Measurements from ENCODE around the gene PEDS1. TPM values are rescaled to one million over a fixed set of nuclear protein-coding genes. Genes with fewer than 3 reads are reported as not detected.
A peak's percentile ranks its signal among the peaks of the same experiment; 100 is the strongest.
"Not testable (repeated sequence)": the region's sequence is repeated elsewhere in the genome, so short reads cannot be mapped to it uniquely, and the experiment has no call there.

PEDS1 gene
- 10 to 100 TPM; 22.1 to 24.5 TPM for total RNA-seq

DNA sequence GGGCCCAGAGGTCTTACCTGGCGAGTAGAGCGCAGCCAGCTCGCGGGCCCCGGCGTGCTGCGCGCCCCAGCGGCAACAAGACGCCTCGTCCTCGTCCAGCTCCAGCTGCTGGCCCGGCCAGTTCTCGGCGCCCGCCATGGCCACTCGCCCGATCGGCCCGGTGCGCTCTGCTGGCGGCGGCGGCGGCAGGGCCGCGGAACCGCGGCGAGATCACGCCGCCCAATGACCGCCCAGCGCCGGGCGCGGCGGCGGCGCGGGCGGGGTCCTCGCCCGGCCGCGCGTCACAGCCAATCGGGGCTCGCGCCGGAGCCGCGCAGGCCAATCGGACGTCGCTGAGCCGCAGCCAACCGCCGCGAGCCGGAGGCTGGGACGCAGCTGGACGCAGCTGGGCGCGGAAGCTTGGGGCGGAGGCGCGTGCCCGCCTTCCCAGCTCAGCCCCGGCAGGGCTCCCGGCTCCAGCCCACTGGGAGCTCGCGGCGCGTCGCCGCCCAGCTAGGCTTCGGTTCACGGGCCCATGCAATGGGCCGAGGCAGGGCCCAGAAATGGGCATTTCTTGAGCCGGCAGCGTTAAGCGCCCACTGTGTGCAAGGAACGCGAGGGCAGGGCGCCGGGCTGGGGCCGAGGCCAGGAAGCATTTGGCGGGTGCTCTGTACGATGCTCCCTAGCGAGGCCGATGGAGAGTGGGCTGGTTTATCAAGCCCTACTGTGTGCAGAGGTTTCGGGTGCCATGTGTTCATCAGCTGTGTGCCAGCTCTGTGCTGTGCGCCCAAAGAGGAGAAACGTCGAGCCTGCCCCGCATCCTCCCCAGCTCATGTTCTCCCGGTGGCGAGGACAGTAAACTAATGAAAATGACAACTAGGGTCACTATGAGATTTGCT is at the start of gene PEDS1:
PEDS1 (minus strand) TSS at position 224 of the 878 bp plus-strand sequence; CDS start at position 138, 86 bp downstream.
- H3K27me3 Mint-ChIP-seq: peaks cover 5% of the 10 kb centered on the region
- H3K9me3 Mint-ChIP-seq: no peaks in the 10 kb centered on the region
- H3K4me1 Mint-ChIP-seq: peaks cover 36% of the 10 kb centered on the region
- POLR2A ChIA-PET: interaction anchor here (0.5 to 3.1 kb wide), 19 partner anchors 10 to 938 kb away, joined by 3 to 42 read pairs (median 5); partner anchors contain the start of genes PTPN1 and UBE2V1
- peak within 1 kb of the TSS; percentile 89 for H3K27ac Mint-ChIP-seq
- DNase-seq: peak; percentile 90
- ATAC-seq (ENCODE audit: low read depth): peak; percentile 98
- peak within 1 kb of the TSS; percentile 92 for H3K4me3 Mint-ChIP-seq
- peaks cover 7% of the 10 kb centered on the region for H3K36me3 Mint-ChIP-seq

DNA sequence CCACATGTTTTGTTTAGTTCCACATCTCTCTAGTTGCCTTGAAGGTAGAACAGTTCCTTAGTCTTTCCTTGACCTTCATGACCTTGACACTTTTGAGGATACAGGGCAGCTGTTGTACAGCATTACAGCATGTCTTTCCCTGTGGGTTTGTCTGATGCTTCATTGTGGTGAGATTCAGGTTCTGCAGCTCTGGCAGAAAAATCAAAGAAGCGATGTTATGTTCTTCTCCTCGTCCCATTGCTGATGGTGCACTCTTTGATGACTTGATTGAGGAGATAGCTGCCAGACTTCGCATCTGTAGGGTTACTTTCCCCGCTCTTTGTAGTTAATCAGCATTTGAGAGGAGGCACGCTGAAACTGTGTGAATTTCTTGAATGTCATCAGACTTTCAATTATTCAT is 49.2 kb upstream of the PEDS1 start:
- Mint-ChIP-seq H3K36me3 (peaks cover 10% of the 10 kb centered on the region), H3K27me3 (peaks cover 16% of the 10 kb centered on the region), H3K27ac (no peak overlapping the region), H3K4me1 (peaks cover 4% of the 10 kb centered on the region), H3K9me3 (peaks cover 7% of the 10 kb centered on the region), H3K4me3 (no peak overlapping the region)
- DNase-seq (no peak), ATAC-seq (ENCODE audit: low read depth) (no peak)
- POLR2A ChIA-PET: interaction anchor here (1.4 kb wide), 1 partner anchor 11 kb away, joined by 5 read pairs; no protein-coding TSS in a partner anchor

DNA sequence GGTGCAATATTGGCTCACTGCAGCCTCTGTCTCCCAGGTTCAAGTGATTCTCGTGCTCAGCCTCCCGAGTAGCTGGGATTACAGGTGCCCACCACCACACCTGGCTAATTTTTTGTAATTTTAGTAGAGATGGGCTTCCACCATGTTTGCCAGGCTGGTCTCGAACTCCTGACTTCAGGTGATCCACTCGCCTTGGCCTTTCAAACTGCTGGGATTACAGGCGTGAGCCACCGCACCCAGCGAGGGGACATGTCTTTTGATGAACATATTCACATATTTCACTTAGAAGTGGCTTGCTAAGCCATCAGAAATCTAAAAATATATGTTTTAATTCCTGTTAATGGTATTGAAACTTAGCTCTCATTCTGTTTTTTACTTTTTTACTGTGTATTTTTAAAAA is 48.2 kb upstream of the PEDS1 start:
- POLR2A ChIA-PET: interaction anchor here (1.4 kb wide), 1 partner anchor 10 kb away, joined by 5 read pairs; no protein-coding TSS in a partner anchor
- Mint-ChIP-seq H3K27me3 (peaks cover 12% of the 10 kb centered on the region), H3K36me3 (peaks cover 12% of the 10 kb centered on the region)
- not testable (repeated sequence) for H3K4me3 Mint-ChIP-seq; H3K27ac Mint-ChIP-seq; H3K9me3 Mint-ChIP-seq; DNase-seq; ATAC-seq (ENCODE audit: low read depth); H3K4me1 Mint-ChIP-seq

DNA sequence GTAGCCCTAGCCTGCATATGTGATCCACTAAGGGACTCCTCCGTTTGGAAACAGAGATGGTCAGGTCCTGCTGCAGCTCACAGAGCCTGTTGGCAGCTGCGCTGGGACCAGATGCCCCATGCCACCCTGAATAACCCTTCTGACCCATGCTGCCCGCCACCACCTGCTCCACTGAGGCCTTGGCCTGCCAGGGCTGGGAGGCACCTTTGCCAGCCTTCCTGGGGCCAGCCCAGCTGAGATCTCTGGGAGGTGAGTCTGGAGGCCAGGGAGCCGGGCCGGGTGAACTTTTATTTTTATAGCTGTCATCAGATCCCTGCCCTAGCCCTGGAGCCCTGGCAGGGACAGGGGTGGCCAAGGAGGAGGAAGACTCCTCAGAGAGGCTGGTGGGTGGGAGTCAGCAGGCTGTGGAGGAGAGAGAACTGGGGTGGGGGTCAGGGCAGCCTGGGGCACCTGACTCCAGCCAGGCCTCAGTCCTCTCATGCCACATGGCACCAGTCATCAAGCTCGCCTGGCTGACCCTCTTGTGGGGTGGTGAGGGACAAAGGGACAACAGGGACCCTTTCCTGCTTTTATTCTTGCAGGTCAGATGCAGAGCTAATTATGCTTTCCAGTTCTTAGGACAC is 47.1 kb upstream of the PEDS1 start:
- Mint-ChIP-seq H3K27ac (no peak overlapping the region), H3K27me3 (peaks cover 8% of the 10 kb centered on the region), H3K9me3 (peaks cover 7% of the 10 kb centered on the region), H3K4me3 (no peak overlapping the region), H3K4me1 (peaks cover 6% of the 10 kb centered on the region), H3K36me3 (peaks cover 13% of the 10 kb centered on the region)
- DNase-seq: no peak
- no peak for ATAC-seq (ENCODE audit: low read depth)
- POLR2A ChIA-PET: interaction anchor here (1.0 kb wide), 1 partner anchor 9 kb away, joined by 4 read pairs; the partner anchor contains the start of gene CEBPB

DNA sequence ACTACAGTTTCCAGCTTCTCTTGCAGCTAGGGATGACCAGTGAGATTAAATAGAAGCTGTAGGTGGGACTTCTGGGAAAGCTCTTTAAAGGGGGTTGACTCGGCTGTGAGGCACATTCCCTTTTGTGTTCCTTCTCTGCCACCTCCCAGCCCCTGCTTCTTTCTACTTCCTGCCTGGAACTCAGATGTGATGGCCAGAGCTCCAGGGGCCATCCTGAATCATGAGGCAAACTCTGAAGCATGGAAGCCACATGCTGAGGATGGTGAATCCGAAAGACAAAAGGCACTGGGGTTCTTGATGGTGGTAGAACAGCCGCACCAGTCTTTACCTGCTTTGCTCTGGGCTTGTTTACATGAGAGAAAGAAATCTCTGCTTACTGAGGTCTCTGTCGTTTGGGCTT is 46.2 kb upstream of the PEDS1 start:
- DNase-seq (no peak), ATAC-seq (ENCODE audit: low read depth) (no peak)
- peaks cover 14% of the 10 kb centered on the region for H3K36me3 Mint-ChIP-seq
- H3K27me3 Mint-ChIP-seq: peaks cover 7% of the 10 kb centered on the region
- POLR2A ChIA-PET: interaction anchor here (0.9 to 1.0 kb wide), 2 partner anchors 9 to 53 kb away, joined by 3 to 4 read pairs; partner anchors contain the start of gene CEBPB
- peaks cover 7% of the 10 kb centered on the region for H3K9me3 Mint-ChIP-seq
- peaks cover 9% of the 10 kb centered on the region for H3K4me1 Mint-ChIP-seq
- H3K27ac Mint-ChIP-seq: no peak overlapping the region
- H3K4me3 Mint-ChIP-seq: no peak overlapping the region

DNA sequence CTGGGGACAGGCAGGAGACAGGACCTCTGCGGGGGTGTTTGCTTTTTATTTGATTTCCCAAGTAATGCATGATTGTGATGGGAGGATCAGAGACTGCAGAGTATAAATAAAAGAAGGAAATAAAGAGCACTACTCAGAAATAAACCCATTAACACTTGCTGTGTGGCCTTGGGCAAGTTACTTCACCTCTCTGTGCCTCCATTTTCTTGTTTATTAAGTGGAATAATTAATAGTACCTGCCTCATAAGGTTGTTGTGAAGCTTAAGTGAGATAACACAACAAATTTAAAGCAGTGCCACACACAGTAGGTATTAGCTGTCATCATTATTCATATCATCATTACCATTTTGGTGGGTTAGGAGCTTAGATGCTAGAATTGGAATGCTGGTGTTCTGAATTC is 45.2 kb upstream of the PEDS1 start:
- Mint-ChIP-seq H3K27me3 (peaks cover 3% of the 10 kb centered on the region), H3K27ac (no peak overlapping the region), H3K4me3 (no peak overlapping the region), H3K9me3 (peaks cover under 1% of the 10 kb centered on the region), H3K4me1 (peaks cover 15% of the 10 kb centered on the region), H3K36me3 (peaks cover 11% of the 10 kb centered on the region)
- ATAC-seq (ENCODE audit: low read depth) (no peak), DNase-seq (no peak)
- POLR2A ChIA-PET: no interaction called here

DNA sequence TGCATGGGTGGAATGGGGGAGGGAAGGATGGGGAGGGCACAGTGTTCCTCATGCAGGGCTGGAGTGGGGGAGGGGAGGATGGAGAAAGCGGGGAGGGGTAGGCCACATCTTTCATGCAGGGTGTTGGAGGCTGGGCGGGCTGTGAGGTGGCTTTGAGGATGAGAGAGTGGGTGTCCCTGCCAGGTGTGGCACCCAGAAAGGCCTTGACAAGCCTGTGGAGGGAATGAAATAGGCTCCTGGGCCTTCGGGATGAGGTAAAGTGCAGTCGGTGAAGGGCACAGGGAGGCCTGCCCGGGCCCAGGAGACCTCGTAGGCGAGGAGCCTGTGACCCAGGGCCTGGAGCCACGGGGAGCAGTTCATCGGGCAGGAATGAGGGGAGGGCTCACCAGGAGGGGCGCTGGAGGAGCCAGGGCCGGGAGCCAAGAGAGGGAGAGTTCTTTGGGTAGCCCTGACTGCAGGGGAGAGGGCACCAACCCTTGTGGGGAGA is 44.7 kb upstream of the PEDS1 start:
- Mint-ChIP-seq H3K4me1 (peaks cover 20% of the 10 kb centered on the region), H3K4me3 (no peak overlapping the region), H3K27me3 (no peaks in the 10 kb centered on the region), H3K36me3 (peaks cover 14% of the 10 kb centered on the region), H3K27ac (no peak overlapping the region), H3K9me3 (no peaks in the 10 kb centered on the region)
- POLR2A ChIA-PET: no interaction called here
- ATAC-seq (ENCODE audit: low read depth): no peak
- no peak for DNase-seq

DNA sequence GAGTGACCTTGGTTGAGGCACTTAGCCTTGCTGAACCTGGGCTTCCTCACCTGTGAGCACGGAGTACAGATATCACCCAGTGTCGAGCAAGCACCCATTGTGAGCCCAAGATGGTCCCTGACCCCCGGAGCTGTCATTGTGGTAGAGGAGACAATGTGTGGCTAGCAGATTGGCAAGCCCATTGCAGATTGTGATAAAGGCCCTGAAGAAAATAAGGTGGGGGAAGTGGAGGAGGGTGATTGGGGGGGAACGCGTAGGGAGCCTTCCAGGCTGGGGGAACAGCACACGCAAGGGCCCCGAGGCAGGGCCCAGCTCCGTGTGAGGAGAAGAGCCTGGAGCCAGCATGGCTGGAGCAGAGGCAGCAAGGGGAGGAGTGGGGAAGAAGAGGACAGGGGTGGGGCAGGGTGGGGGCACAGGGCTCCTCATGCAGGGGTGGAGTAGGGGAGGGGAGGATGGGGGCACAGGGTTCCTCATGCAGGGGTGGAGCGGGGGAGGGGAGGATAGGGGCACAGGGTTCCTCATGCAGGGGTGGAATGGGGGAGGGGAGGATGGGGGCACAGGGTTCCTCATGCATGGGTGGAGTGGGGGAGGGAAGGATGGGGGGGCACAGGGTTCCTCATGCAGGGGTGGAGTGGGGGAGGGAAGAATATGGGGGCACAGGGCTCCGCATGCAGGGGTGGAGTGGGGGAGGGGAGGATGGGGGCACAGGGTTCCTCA is 44.1 kb upstream of the PEDS1 start:
- peaks cover 18% of the 10 kb centered on the region for H3K36me3 Mint-ChIP-seq
- no peaks in the 10 kb centered on the region for H3K9me3 Mint-ChIP-seq
- peak overlapping the region; percentile 53 for H3K27ac Mint-ChIP-seq
- no peak overlapping the region for H3K4me3 Mint-ChIP-seq
- DNase-seq: no peak
- POLR2A ChIA-PET: no interaction called here
- no peaks in the 10 kb centered on the region for H3K27me3 Mint-ChIP-seq
- ATAC-seq (ENCODE audit: low read depth): no peak
- H3K4me1 Mint-ChIP-seq: peaks cover 22% of the 10 kb centered on the region

DNA sequence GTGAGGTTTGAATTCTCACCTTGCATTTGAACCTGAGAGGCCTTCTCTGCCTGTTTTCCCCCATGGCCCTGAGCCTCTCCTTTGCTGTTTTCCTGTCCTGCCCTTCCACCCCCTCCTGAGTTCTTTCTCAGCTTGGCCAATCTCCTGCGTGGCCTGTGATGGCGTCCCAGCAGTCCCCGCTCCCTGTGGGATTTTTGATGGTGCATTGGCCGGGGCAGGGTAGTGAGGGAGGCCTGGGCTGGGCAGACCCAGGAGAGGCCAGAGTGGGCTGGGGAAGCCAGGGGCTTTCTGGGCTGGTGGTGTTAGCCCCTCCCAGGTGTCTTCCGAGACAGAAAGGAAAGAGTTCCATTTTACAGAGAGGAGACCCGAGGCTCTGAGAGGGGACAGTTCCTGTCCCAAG is 43.4 kb upstream of the PEDS1 start:
- Mint-ChIP-seq H3K27me3 (no peaks in the 10 kb centered on the region), H3K4me3 (no peak overlapping the region), H3K27ac (peak overlapping the region; percentile 53), H3K4me1 (peaks cover 22% of the 10 kb centered on the region), H3K36me3 (peaks cover 21% of the 10 kb centered on the region), H3K9me3 (no peaks in the 10 kb centered on the region)
- ATAC-seq (ENCODE audit: low read depth) (no peak), DNase-seq (no peak)
- POLR2A ChIA-PET: interaction anchor here (0.7 kb wide), 1 partner anchor 133 kb away, joined by 3 read pairs; no protein-coding TSS in a partner anchor

DNA sequence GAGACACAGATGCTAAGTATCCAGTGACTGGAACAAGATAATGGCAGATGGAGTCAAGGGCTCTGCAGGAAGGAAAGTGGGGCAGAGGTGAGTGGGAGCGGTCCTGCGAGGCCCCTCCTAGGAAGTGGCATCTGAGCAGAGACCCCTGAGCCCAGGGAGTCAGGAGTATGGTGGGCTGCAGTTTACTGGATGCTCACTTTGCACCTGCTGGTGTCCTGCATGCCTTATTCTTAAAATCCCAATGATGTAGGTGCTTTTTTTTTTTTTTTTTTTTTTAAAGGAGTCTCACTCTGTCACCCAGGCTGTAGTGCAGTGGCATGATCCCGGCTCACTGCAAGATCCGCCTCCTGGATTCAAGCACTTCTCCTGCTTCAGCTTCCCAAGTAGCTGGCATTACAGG is 42.7 kb upstream of the PEDS1 start:
- POLR2A ChIA-PET: interaction anchor here (0.7 kb wide), 1 partner anchor 133 kb away, joined by 3 read pairs; no protein-coding TSS in a partner anchor
- H3K9me3 Mint-ChIP-seq: no peaks in the 10 kb centered on the region
- H3K4me3 Mint-ChIP-seq: no peak overlapping the region
- no peak for DNase-seq
- peaks cover 22% of the 10 kb centered on the region for H3K4me1 Mint-ChIP-seq
- H3K36me3 Mint-ChIP-seq: peaks cover 21% of the 10 kb centered on the region
- H3K27ac Mint-ChIP-seq: peak overlapping the region; percentile 66
- no peaks in the 10 kb centered on the region for H3K27me3 Mint-ChIP-seq
- no peak for ATAC-seq (ENCODE audit: low read depth)

DNA sequence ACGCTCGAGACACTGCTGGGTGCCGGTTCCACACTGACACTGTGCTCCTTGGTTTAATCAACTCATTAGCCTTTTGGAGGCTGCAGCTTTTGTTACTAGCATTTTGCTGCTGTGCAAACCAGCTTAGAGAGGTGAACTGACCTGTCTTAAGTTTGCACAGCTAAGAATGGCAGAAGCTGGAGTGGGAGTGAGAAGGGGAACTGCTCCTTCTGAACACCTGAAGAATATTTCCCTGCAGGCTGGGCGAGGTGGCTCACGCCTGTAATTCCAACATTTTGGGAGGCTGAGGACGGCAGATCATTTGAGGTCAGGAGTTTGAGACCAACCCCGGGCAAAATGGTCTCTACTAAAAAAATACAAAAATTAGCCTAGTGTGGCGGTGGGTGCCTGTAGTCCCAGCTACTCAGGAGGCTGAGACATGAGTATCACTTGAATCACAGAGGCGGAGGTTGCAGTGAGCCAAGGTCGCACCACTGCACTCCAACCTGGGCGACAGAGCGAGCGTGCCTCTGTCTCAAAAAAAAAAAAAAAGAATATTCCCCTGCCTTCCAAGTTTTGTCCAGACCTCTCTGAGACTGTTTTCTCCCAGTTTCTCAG is 42.1 kb upstream of the PEDS1 start:
- peaks cover 20% of the 10 kb centered on the region for H3K36me3 Mint-ChIP-seq
- peak overlapping the region; percentile 66 for H3K27ac Mint-ChIP-seq
- DNase-seq (no peak), ATAC-seq (ENCODE audit: low read depth) (no peak)
- no peaks in the 10 kb centered on the region for H3K9me3 Mint-ChIP-seq
- H3K4me3 Mint-ChIP-seq: no peak overlapping the region
- peaks cover 22% of the 10 kb centered on the region for H3K4me1 Mint-ChIP-seq
- H3K27me3 Mint-ChIP-seq: no peaks in the 10 kb centered on the region
- POLR2A ChIA-PET: no interaction called here

DNA sequence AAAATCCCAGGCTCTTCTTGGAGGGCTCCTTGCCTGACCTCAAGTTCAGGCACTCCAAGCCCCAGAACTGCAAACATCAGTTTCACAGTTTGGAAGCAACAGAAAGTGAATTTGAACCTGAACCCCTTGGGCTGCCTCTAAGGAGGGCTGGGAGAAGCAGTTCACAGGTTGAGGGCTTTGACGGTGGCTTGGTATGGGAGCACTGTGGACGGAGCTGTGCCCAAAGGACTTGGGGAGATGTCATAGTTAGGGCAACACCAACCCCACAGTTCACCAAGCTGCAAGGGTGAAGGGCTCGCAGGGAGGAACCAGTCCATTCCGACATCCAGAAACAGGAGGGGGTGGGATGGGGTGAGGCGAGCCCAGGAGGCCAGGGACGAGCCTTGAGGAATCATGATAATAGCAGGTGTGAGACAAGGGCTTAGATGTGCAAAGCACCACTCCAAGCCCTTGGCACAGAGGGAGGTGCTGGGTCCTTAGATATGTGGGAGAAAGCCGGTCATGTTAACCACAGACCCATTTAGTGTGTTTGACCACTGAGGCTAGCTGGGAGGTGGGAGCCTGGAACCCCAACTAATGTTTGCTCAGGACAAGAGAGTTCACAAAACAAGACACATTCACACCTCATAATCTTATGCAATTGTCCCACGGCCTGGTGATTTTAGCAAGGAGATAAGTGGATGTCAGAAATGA is 41.5 kb upstream of the PEDS1 start:
- POLR2A ChIA-PET: no interaction called here
- Mint-ChIP-seq H3K27ac (peak overlapping the region; percentile 13), H3K9me3 (no peaks in the 10 kb centered on the region), H3K27me3 (no peaks in the 10 kb centered on the region), H3K4me3 (no peak overlapping the region), H3K4me1 (peaks cover 22% of the 10 kb centered on the region), H3K36me3 (peaks cover 20% of the 10 kb centered on the region)
- ATAC-seq (ENCODE audit: low read depth) (no peak), DNase-seq (no peak)

All from activated naive CD8-positive, alpha-beta T cell treated with anti-CD3 and anti-CD28 coated beads, Interleukin-2, amount 10 ng/mL, durations not matched to agents 7 days and 5 days (primary cell).